Neural cell (in vitro differentiated cells): ENCODE data around the gene RUVBL1. TPM values are rescaled to one million over a fixed set of nuclear protein-coding genes. Genes with fewer than 3 reads are reported as not detected.

Experiments
- H2AFZ ChIP-seq: fragments of 200-600, 300-800 bp; sonication (generic), shearing (Covaris generic); 2 replicates; pipeline ENCODE4 v1.6.0; 2014; ENCODE audit warnings: low read depth, mild to moderate bottlenecking, antibody characterized with exemption, low read length, moderate library complexity
- H3F3A ChIP-seq: fragments of 200-600 bp; shearing (Covaris generic); 2 replicates; pipeline ENCODE4 v1.6.1; 2016; ENCODE audit warnings: mild to moderate bottlenecking, moderate library complexity, mixed read lengths, antibody characterized with exemption, low read length; ENCODE audit not compliant: insufficient read depth, poor library complexity, severe bottlenecking
- H3K27ac ChIP-seq: fragments of 200-600, 300-800 bp; sonication (generic), shearing (Covaris generic); 2 replicates; pipeline ENCODE4 v1.5.1; 2014; ENCODE audit warnings: mild to moderate bottlenecking, low read length, moderate library complexity
- H3K27me3 ChIP-seq: fragments of 300-800, 200-600 bp; sonication (generic), shearing (Covaris generic); 2 replicates; pipeline ENCODE4 v1.6.0; 2014; ENCODE audit warnings: mild to moderate bottlenecking, low read depth, low read length, moderate library complexity; ENCODE audit not compliant: insufficient read depth
- H3K36me3 ChIP-seq: fragments of 300-800, 200-600 bp; sonication (generic), shearing (Covaris generic); 2 replicates; pipeline ENCODE4 v1.5.1; 2014; ENCODE audit warnings: mild to moderate bottlenecking, antibody characterized with exemption, low read length, moderate library complexity; ENCODE audit not compliant: insufficient read depth
- H3K4me2 ChIP-seq: fragments of 300-800, 200-600 bp; sonication (generic), shearing (Covaris generic); 2 replicates; pipeline ENCODE4 v1.6.0; 2014; ENCODE audit warnings: mild to moderate bottlenecking, low read length
- H3K4me3 ChIP-seq: fragments of 300-800, 200-600 bp; sonication (generic), shearing (Covaris generic); 2 replicates; pipeline ENCODE4 v1.5.1; 2014; ENCODE audit warnings: mild to moderate bottlenecking, low read length, moderate library complexity
- H3K79me2 ChIP-seq: fragments of 200-600 bp; shearing (Covaris generic); replicated peaks from 2 replicates; pipeline ENCODE4 v1.6.0; 2014; ENCODE audit warnings: mild to moderate bottlenecking, low read length, moderate library complexity; ENCODE audit not compliant: insufficient read depth
- H3K9ac ChIP-seq: fragments of 300-800, 200-600 bp; sonication (generic), shearing (Covaris generic); 2 replicates; pipeline ENCODE4 v1.6.1; 2016; ENCODE audit warnings: mild to moderate bottlenecking, low read length, mixed read lengths
- H3K9me2 ChIP-seq: fragments of 200-600 bp; shearing (Covaris generic); 2 replicates; pipeline ENCODE4 v1.6.1; 2016; ENCODE audit warnings: mild to moderate bottlenecking, low read length, mixed read lengths; ENCODE audit not compliant: insufficient read depth
- H3K9me3 ChIP-seq: fragments of 200-600, 300-800 bp; sonication (generic), shearing (Covaris generic); 2 replicates; pipeline ENCODE4 v1.6.1; 2016; ENCODE audit warnings: mild to moderate bottlenecking, mixed run types, low read length, moderate library complexity, mixed read lengths
- H4K20me1 ChIP-seq: fragments of 200-600 bp; shearing (Covaris generic); 2 replicates; pipeline ENCODE4 v1.6.1; 2016; ENCODE audit warnings: mild to moderate bottlenecking, mixed run types; ENCODE audit not compliant: insufficient read depth
- EP300 ChIP-seq: fragments of 450-650 bp; conservative IDR thresholded peaks from 2 replicates; pipeline ENCODE4 v1.6.1; 2014; ENCODE audit warnings: antibody characterized with exemption, mild to moderate bottlenecking, moderate library complexity; ENCODE audit not compliant: poor library complexity, severe bottlenecking
- EZH2 ChIP-seq: fragments of 200-600, 300-800 bp; shearing (Covaris generic), sonication (generic); IDR thresholded peaks from 2 replicates; pipeline ENCODE4 v1.6.1; 2014; ENCODE audit warnings: antibody characterized with exemption, low read length, borderline replicate concordance, mild to moderate bottlenecking; ENCODE audit not compliant: insufficient read depth, poor library complexity, severe bottlenecking
- MXI1 ChIP-seq: fragments of 450-650 bp; conservative IDR thresholded peaks from 2 replicates; pipeline ENCODE4 v1.6.1; 2014; ENCODE audit warnings: antibody characterized with exemption, mild to moderate bottlenecking; ENCODE audit not compliant: poor library complexity, severe bottlenecking
- POLR2AphosphoS5 ChIP-seq: IDR thresholded peaks from 2 replicates; pipeline ENCODE4 v1.6.1; 2012
- RAD21 ChIP-seq: fragments of 450-650 bp; conservative IDR thresholded peaks from 2 replicates; pipeline ENCODE4 v1.6.1; 2014; ENCODE audit warnings: antibody characterized with exemption, mild to moderate bottlenecking, moderate library complexity
- SMC3 ChIP-seq: fragments of 450-650 bp; conservative IDR thresholded peaks from 2 replicates; pipeline ENCODE4 v1.6.1; 2014; ENCODE audit warnings: antibody characterized with exemption, mild to moderate bottlenecking, moderate library complexity; ENCODE audit not compliant: poor library complexity
- TAF1 ChIP-seq: IDR thresholded peaks from 2 replicates; pipeline ENCODE4 v1.6.1; 2012; ENCODE audit warnings: low read depth
- polyA plus RNA-seq: library from polyadenylated mRNA; depleted of rRNA; stranded (reverse); fragments of >200 nt; gene quantifications from 2 replicates; pipeline ENCODE4 v1.2.3, GENCODE V29; 2014
- TF ChIP-seq, protein P1 (sequence below): fragments of 450-650 bp; IDR thresholded peaks from 2 replicates; pipeline ENCODE4 v1.5.1; 2014; ENCODE audit warnings: antibody characterized with exemption, mild to moderate bottlenecking, moderate library complexity; ENCODE audit not compliant: poor library complexity, severe bottlenecking
- TF ChIP-seq, protein P2 (sequence below): IDR thresholded peaks from 2 replicates; pipeline ENCODE4 v1.6.1; 2012; ENCODE audit warnings: borderline replicate concordance

The RUVBL1 gene
- polyA plus RNA-seq, 1 donor from 2014 or later: 83.3 TPM

DNA sequence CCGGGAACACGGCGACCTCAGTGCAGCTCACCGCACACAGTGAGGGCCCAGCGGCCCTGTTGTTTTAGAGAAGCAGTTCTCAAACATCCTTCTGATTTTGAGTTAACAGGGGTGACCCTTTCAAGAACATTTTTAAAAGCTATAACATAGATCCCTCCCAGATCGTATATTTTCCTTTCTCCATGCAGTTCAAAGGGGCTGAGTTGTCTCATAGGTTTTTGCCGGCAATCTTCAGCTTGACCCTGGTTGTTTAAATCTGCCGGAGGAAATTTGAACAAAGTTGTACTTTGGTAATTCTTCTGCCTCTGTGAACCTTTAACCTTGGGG, 44.0 kb upstream of the RUVBL1 start:
- Histone ChIP-seq H3K9ac (no peak overlapping the region), H2AFZ (no peak overlapping the region), H3K36me3 (no peaks in the 10 kb centered on the region), H4K20me1 (no peaks in the 10 kb centered on the region), H3K9me2 (no peaks in the 10 kb centered on the region), H3K27ac (no peak overlapping the region), H3K4me3 (no peak overlapping the region), H3K4me2 (no peak overlapping the region), H3K9me3 (no peaks in the 10 kb centered on the region), H3F3A (no peaks in the 10 kb centered on the region), H3K79me2 (no peaks in the 10 kb centered on the region), H3K27me3 (no peaks in the 10 kb centered on the region)
- no peak for TF ChIP-seq EP300
- TF ChIP-seq MXI1: no peak

DNA sequence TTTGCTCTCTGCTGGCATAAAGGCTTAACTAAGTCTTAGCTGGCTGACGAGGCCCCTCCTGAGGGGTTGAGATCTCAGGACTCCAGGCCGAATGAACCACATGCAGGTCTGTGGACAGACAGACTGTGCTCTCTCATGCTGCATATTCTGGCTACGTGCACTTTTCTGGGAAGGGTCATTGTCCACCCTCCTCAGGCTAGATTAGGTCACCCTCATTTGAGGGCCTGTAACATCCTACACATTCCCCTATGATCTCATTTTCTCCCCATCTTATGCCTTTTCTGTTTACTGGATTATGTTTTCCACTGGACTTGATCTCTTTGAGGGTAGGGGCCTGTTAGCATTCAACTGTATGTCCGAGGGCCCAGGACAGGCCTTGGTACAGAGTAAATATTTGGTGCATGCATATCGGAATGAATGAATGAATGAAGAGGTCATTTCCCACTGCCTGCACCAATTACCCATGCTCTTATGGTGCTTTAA, 43.4 kb upstream of the RUVBL1 start:
- no peak overlapping the region for H3K27ac ChIP-seq
- TF ChIP-seq, protein P1, sequence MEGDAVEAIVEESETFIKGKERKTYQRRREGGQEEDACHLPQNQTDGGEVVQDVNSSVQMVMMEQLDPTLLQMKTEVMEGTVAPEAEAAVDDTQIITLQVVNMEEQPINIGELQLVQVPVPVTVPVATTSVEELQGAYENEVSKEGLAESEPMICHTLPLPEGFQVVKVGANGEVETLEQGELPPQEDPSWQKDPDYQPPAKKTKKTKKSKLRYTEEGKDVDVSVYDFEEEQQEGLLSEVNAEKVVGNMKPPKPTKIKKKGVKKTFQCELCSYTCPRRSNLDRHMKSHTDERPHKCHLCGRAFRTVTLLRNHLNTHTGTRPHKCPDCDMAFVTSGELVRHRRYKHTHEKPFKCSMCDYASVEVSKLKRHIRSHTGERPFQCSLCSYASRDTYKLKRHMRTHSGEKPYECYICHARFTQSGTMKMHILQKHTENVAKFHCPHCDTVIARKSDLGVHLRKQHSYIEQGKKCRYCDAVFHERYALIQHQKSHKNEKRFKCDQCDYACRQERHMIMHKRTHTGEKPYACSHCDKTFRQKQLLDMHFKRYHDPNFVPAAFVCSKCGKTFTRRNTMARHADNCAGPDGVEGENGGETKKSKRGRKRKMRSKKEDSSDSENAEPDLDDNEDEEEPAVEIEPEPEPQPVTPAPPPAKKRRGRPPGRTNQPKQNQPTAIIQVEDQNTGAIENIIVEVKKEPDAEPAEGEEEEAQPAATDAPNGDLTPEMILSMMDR: no peak
- TF ChIP-seq POLR2AphosphoS5: no peak
- no peak for TF ChIP-seq EZH2
- TF ChIP-seq TAF1: no peak
- TF ChIP-seq, protein P2, sequence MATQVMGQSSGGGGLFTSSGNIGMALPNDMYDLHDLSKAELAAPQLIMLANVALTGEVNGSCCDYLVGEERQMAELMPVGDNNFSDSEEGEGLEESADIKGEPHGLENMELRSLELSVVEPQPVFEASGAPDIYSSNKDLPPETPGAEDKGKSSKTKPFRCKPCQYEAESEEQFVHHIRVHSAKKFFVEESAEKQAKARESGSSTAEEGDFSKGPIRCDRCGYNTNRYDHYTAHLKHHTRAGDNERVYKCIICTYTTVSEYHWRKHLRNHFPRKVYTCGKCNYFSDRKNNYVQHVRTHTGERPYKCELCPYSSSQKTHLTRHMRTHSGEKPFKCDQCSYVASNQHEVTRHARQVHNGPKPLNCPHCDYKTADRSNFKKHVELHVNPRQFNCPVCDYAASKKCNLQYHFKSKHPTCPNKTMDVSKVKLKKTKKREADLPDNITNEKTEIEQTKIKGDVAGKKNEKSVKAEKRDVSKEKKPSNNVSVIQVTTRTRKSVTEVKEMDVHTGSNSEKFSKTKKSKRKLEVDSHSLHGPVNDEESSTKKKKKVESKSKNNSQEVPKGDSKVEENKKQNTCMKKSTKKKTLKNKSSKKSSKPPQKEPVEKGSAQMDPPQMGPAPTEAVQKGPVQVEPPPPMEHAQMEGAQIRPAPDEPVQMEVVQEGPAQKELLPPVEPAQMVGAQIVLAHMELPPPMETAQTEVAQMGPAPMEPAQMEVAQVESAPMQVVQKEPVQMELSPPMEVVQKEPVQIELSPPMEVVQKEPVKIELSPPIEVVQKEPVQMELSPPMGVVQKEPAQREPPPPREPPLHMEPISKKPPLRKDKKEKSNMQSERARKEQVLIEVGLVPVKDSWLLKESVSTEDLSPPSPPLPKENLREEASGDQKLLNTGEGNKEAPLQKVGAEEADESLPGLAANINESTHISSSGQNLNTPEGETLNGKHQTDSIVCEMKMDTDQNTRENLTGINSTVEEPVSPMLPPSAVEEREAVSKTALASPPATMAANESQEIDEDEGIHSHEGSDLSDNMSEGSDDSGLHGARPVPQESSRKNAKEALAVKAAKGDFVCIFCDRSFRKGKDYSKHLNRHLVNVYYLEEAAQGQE: no peak
- no peak for TF ChIP-seq EP300
- TF ChIP-seq MXI1: no peak
- TF ChIP-seq RAD21: no peak
- no peak for TF ChIP-seq SMC3
- H3K4me2 ChIP-seq: no peak overlapping the region
- H3K27me3 ChIP-seq: no peaks in the 10 kb centered on the region
- H3K9me3 ChIP-seq: no peaks in the 10 kb centered on the region
- no peaks in the 10 kb centered on the region for H4K20me1 ChIP-seq
- H3K9me2 ChIP-seq: no peaks in the 10 kb centered on the region
- H3K36me3 ChIP-seq: no peaks in the 10 kb centered on the region
- H3K4me3 ChIP-seq: no peak overlapping the region
- no peak overlapping the region for H3K9ac ChIP-seq
- H3F3A ChIP-seq: no peaks in the 10 kb centered on the region
- H2AFZ ChIP-seq: no peak overlapping the region
- H3K79me2 ChIP-seq: no peaks in the 10 kb centered on the region

DNA sequence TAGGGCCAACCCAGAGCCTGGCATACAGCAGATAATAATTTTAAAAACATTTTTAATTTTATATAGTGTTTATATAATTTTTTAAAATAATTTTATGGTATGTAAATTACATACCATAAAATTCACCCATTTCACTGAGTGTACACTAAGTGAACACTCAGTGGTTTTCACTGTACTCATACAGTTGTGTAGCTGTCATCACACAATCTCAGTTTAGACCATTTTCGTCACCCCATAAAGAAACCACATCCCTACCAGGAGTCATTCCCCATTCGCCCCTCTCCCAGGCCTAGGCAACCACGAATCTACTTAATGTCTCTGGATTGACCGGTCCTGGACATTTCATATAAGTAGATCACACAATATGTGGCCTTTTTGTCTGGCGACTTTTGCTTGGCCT, 39.8 kb upstream of the RUVBL1 start:
- no peak overlapping the region for H3K27ac ChIP-seq
- no peaks in the 10 kb centered on the region for H3K9me2 ChIP-seq
- no peaks in the 10 kb centered on the region for H3K27me3 ChIP-seq
- no peak overlapping the region for H3K4me3 ChIP-seq
- no peak for TF ChIP-seq RAD21
- H3K9ac ChIP-seq: no peak overlapping the region
- H3F3A ChIP-seq: no peaks in the 10 kb centered on the region
- H3K4me2 ChIP-seq: no peak overlapping the region
- H3K36me3 ChIP-seq: no peaks in the 10 kb centered on the region
- H3K9me3 ChIP-seq: no peaks in the 10 kb centered on the region
- no peaks in the 10 kb centered on the region for H3K79me2 ChIP-seq
- H2AFZ ChIP-seq: no peak overlapping the region
- no peaks in the 10 kb centered on the region for H4K20me1 ChIP-seq
